SK-N-SH treated with all-trans-retinoic acid at 6 μM for 48 hours (cell line): ENCODE measurements around the gene E2F7.

ENCODE experiments used
- ESRRG ChIP-seq: fragments of 250-450 bp; sonication (Bioruptor Pico); IDR thresholded peaks from 2 replicates; pipeline ENCODE4 v1.6.1; 2021; ENCODE audit warnings: mild to moderate bottlenecking
- PPARA ChIP-seq: fragments of 250-450 bp; sonication (Bioruptor Pico); IDR thresholded peaks from 2 replicates; pipeline ENCODE4 v1.5.0; 2020; ENCODE audit warnings: mild to moderate bottlenecking, borderline replicate concordance
- ZFP3 ChIP-seq: fragments of 250-450 bp; sonication (Bioruptor Pico); IDR thresholded peaks from 2 replicates; pipeline ENCODE4 v1.5.0; 2020; ENCODE audit warnings: mild to moderate bottlenecking, moderate library complexity
- ZNF8 ChIP-seq: fragments of 450-650 bp; formaldehyde crosslinking; IDR thresholded peaks from 2 replicates; pipeline ENCODE4 v1.5.0; 2020; ENCODE audit warnings: mild to moderate bottlenecking, moderate library complexity
- TF ChIP-seq, protein P1 (sequence below): fragments of 250-450 bp; sonication (Bioruptor Pico); IDR thresholded peaks from 2 replicates; pipeline ENCODE4 v1.8.0; 2020; ENCODE audit warnings: mild to moderate bottlenecking, moderate library complexity, borderline replicate concordance

DNA sequence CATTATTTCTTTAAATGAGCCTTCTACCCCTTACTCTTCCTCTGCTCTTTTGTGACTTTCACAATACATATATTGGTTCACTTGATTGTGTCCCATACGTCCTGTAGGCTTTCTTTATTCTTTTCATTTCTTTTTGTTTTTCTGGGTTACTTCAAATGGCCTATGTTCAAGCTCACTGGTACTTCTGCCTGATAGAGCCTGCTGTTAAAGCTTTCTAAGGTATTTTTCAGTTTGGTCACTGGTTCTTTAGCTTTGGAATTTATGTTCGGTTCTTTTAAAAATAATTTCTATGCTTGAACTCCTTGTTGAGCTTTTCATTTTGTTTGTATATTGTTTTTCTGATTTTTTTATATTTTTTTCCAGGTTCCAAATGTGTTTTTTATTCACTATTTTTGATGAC is 81.9 kb downstream of the E2F7 start:
- TF ChIP-seq ZFP3 (CRISPR knock-in tag) = no peak
- TF ChIP-seq, protein P1, sequence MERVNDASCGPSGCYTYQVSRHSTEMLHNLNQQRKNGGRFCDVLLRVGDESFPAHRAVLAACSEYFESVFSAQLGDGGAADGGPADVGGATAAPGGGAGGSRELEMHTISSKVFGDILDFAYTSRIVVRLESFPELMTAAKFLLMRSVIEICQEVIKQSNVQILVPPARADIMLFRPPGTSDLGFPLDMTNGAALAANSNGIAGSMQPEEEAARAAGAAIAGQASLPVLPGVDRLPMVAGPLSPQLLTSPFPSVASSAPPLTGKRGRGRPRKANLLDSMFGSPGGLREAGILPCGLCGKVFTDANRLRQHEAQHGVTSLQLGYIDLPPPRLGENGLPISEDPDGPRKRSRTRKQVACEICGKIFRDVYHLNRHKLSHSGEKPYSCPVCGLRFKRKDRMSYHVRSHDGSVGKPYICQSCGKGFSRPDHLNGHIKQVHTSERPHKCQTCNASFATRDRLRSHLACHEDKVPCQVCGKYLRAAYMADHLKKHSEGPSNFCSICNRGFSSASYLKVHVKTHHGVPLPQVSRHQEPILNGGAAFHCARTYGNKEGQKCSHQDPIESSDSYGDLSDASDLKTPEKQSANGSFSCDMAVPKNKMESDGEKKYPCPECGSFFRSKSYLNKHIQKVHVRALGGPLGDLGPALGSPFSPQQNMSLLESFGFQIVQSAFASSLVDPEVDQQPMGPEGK (CRISPR knock-in tag) = no peak
- no peak for TF ChIP-seq PPARA (CRISPR knock-in tag)
- TF ChIP-seq ZNF8 = no peak
- no peak for TF ChIP-seq ESRRG (CRISPR knock-in tag)
